Hippocampal formation (tissue), 2 donors: ENCODE data around the gene FAM174C.
"Not testable (repeated sequence)": the region's sequence is repeated elsewhere in the genome, so short reads cannot be mapped to it uniquely, and the experiment has no call there.

Experiments used
- DNase-seq, 2 donors: peaks; one replicate each; lab custom pipeline; 2025; lab: John Stamatoyannopoulos, UW

Gene FAM174C

GRCh38 chr19:1237027-1237659 is 38.2 kb upstream of the FAM174C start:
- DNase-seq, result no peak

- DNase-seq, result peak in 1 of 2 donors; percentile 40
These were observed 37.5 kb upstream of the FAM174C start, which contains the start of gene CBARP for GRCh38 chr19:1237754-1238368. Gene CBARP (minus strand): TSS chr19:1238005. CDS start chr19:1236100, 1,905 bp downstream.

DNA sequence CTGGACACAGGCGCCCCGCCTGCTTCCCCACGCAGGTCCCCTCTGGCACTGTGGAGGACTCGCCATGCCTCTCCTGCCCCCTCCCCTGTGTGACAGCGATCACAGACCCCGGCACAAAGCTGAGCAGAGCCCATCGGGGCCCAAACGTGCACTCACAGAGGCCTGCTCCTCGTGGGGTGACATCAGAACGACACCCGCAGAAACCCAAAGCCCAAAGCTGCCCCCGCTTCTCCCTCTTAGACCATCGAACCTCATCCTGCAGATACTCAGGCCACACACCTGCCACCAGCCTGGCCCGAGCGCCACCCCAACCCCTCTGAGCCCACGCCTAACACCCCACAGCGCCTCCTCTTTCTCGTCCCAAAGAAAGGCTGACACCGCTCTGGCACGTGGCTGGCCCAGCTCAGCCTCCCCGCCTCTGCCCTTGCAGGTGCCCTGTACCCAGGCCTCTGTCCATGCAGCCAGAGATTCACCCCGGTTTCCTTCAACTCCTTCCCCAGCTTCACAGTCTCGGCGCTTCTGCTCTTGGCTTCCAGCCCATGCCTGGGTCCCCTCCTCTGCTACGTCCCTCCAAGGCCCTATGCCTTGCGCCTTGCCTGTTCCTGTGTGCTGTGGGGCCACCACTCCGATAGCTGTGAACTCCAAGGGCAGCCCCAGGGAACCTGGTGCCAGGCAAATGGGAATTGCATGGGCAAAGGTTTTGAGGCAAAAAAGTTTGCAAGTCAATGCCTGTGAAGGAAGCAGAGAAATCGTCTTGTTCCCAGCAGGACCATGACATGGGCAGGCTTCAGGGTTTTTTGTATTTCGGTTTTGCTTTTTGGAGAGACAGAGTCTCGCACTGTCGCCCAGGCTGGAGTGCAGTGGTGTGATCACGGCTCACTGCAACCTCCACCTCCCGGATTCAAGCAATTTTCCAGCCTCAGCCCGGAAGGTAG is 36.7 kb upstream of the FAM174C start:
- DNase-seq, result no peak

- no peak for DNase-seq
These were observed 35.9 kb upstream of the FAM174C start for GRCh38 chr19:1239420-1239795.

GRCh38 chr19:1239796-1240737 is 35.3 kb upstream of the FAM174C start:
- DNase-seq, result peak; percentile 69 to 80

- no peak for DNase-seq
These were observed 34.4 kb upstream of the FAM174C start for GRCh38 chr19:1240925-1241324.

- peak; percentile 85 to 93 for DNase-seq
These were observed 33.8 kb upstream of the FAM174C start, which contains the start of gene ATP5F1D for GRCh38 chr19:1241417-1242095. Gene ATP5F1D (plus strand): TSS chr19:1241751. CDS start chr19:1241851, 100 bp downstream.

- DNase-seq, result peak; percentile 64 to 74
These were observed 31.3 kb upstream of the FAM174C start for GRCh38 chr19:1243768-1244692.

GRCh38 chr19:1244693-1245451 is 30.5 kb upstream of the FAM174C start:
- no peak for DNase-seq

GRCh38 chr19:1245494-1246264 is 29.7 kb upstream of the FAM174C start:
- no peak for DNase-seq

- DNase-seq, result not testable (repeated sequence)
These were observed 28.9 kb upstream of the FAM174C start for GRCh38 chr19:1246265-1247087.

DNA sequence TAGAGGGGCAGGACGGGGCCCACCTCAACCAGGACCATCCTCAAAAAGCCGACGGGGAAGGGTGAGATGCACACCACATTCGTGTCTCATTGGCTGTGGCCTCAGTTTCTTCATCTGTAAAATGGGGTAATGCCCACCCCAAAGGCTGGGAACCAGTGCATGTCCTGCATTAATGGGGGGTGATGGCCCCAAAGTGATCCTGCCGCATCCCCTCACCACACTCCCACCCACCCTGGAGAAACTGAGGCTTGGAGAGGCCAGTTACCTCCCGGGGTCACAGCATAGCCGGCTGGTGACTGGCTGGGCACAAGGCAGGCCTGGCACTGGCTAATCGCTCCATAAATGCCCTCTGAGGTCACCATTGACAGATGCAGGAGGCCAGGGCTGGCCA is 27.6 kb upstream of the FAM174C start:
- no peak for DNase-seq

- DNase-seq, result peak; percentile 53 to 73
These were observed 27.1 kb upstream of the FAM174C start, which contains the start of gene MIDN for GRCh38 chr19:1248139-1248785. Gene MIDN (plus strand): TSS chr19:1248583. CDS start chr19:1250297, 1,714 bp downstream.

GRCh38 chr19:1248786-1249297 is 26.5 kb upstream of the FAM174C start:
- DNase-seq, result peak; percentile 62 to 73

DNA sequence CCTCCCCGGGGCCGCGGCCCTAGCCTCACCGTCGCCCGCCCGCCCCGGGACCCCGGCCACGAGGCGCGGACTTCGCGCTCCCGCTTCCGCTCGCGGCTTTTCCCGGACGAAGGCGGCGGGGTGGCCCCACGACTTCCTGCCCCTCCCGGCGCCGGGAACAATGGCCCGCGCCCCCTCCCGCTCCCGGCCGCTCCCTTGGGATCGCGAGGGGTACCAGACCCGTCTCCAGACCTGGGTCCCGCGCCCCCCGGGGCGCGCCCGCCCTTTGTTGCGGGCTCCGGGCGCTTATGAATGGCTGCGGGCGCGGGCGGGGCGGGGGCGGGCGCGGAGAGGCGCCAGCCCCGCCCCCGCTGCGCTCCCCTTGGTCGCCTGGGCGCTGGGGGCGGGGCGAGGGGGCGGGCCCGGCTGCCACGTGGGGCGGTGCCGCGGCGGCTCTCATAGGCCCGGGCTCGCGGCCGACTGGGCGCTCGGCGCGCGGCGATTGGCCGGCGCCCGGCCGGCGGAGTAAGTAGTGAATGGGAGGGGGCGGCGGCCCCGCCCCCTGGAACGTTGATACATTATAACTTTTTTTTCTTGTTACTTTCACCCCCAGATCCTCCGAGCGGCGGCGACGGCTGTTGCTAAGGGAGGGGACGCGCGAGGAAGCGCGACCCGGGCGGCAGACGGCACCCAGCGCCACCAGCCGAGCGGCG is 25.9 kb upstream of the FAM174C start:
- peak; percentile 91 for DNase-seq

DNA sequence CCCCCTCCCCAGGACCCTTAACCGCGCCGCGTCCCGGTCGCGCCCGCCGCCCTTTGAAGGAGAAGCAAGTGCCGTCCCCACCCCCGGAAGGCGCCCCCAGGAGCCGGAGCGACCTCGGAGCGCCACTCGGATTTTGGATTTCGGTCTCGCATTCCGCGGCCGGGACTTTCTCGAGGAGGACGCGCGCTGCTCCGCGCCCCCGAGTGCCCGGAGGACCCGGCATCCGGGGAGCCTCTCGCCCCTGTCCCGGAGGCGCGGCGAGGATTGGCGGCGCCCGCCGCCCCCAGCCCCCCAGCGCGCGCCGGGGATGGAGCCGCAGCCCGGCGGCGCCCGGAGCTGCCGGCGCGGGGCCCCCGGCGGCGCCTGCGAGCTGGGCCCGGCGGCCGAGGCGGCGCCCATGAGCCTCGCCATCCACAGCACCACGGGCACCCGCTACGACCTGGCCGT is 25.3 kb upstream of the FAM174C start:
- no peak for DNase-seq
